ENCODE measurements around the gene TAS2R41. TPM values are rescaled to one million over a fixed set of nuclear protein-coding genes. Genes with fewer than 3 reads are reported as not detected.

The TAS2R41 gene
- total RNA-seq, 4 donors from 2014 or later = not detected

DNA sequence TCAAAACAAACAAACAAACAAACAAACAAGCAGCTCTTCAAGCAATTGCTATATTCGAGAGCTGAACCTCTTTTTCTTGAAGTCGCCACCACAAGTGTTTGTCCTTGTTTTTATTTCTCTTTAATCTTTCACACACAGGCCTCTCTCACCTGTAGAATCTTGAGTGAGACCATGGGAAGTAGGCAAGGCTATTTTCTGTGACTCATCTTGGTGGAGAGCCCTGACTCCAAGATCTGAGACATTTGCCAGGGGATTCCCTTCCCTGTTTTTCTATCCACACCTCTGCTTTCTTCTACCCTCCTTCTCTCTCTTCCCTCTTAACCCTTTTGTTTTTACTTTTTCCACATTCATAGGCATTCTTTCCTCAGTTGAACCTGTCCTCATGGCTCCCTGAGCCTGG, 42.4 kb upstream of the TAS2R41 start:
- no peak overlapping the region for H3K4me3 ChIP-seq
- 93 to 97% methylated on average over 2 of the region's 2 CpGs for WGBS, 2 donors
- TF ChIP-seq EP300 (IDR thresholded peaks at IDR 0.05) (no peak), POLR2A (IDR thresholded peaks at IDR 0.05) (no peak)
- TF ChIP-seq, protein P1, sequence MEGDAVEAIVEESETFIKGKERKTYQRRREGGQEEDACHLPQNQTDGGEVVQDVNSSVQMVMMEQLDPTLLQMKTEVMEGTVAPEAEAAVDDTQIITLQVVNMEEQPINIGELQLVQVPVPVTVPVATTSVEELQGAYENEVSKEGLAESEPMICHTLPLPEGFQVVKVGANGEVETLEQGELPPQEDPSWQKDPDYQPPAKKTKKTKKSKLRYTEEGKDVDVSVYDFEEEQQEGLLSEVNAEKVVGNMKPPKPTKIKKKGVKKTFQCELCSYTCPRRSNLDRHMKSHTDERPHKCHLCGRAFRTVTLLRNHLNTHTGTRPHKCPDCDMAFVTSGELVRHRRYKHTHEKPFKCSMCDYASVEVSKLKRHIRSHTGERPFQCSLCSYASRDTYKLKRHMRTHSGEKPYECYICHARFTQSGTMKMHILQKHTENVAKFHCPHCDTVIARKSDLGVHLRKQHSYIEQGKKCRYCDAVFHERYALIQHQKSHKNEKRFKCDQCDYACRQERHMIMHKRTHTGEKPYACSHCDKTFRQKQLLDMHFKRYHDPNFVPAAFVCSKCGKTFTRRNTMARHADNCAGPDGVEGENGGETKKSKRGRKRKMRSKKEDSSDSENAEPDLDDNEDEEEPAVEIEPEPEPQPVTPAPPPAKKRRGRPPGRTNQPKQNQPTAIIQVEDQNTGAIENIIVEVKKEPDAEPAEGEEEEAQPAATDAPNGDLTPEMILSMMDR (IDR thresholded peaks at IDR 0.05) = no peak

DNA sequence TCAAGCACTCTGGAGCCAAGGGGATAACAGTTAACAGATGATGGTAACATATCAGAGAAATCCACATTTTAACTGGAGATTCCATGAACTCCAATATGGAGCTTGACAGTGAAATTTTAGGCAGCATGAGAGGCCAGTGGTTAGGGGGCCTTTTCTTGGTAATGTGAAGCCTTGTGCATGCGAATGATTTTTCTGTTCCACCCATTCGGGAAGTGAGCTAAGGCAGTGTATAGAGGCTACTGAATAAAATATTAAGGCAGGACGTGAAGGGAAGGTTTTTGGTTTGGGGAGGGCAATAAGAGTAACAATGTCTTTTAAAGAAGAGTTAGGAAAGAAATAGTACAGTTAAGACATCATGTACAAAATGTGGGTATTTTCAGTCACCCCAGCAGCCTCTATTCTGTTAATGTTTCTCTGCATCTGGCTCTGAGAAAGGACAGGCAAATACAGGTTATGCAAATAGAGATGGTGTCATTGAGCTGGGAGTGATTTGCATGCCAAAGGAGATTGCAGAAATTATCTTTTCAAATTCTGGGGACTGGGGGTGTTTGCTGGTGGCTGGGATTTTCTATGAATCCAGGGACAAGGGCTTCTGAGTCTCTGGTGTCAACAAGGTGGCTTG, 41.2 kb upstream of the TAS2R41 start:
- WGBS, 2 donors = 83 to 84% methylated on average over 3 of the region's 3 CpGs
- H3K36me3 ChIP-seq = no peaks in the 10 kb centered on the region

More for the DNA sequence above, 42.4 kb upstream of the TAS2R41 start:
- H3K4me1 ChIP-seq = no peaks in the 10 kb centered on the region
- no peak for DNase-seq (ENCODE audit: low spot score in 2 of 2)
- H3K36me3 ChIP-seq = no peaks in the 10 kb centered on the region
- H3K27me3 ChIP-seq = no peaks in the 10 kb centered on the region
- H3K9me3 ChIP-seq = no peaks in the 10 kb centered on the region
- H3K27ac ChIP-seq = no peak overlapping the region

DNA sequence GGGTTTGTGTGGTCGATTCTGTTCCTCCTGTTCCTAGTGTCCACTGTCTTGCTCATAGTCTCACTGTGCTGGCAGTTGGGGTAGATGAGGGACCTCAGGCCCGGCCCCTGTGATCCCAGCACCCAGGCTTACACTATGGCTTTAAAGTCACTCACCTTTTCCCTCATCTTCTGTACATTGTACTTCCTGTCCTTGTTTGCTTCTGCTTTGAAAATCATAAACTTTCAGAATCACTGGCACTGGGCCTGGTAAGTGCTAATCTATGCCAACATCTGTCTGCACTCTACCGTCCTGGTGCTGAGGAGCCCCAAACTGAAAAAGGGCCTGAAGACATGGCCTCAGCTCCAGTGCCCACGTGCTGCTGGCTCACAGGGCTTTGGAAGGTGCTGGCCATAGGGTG, 40.1 kb upstream of the TAS2R41 start:
- 67 to 71% methylated on average over 4 of the region's 4 CpGs for WGBS, 2 donors
- Histone ChIP-seq H3K9me3 (no peaks in the 10 kb centered on the region), H3K27me3 (no peaks in the 10 kb centered on the region), H3K4me3 (no peak overlapping the region), H3K36me3 (no peaks in the 10 kb centered on the region), H3K4me1 (no peaks in the 10 kb centered on the region), H3K27ac (no peak overlapping the region)
- TF ChIP-seq, protein P1 (IDR thresholded peaks at IDR 0.05) = no peak
- TF ChIP-seq POLR2A (IDR thresholded peaks at IDR 0.05) = no peak
- no peak for TF ChIP-seq EP300 (IDR thresholded peaks at IDR 0.05)
- DNase-seq (ENCODE audit: low spot score in 2 of 2) = no peak

More for the DNA sequence above, 41.2 kb upstream of the TAS2R41 start:
- no peak overlapping the region for H3K4me3 ChIP-seq
- no peak for DNase-seq (ENCODE audit: low spot score in 2 of 2)
- TF ChIP-seq, protein P1 (IDR thresholded peaks at IDR 0.05) = no peak
- TF ChIP-seq POLR2A (IDR thresholded peaks at IDR 0.05) (no peak), EP300 (IDR thresholded peaks at IDR 0.05) (no peak)
- H3K9me3 ChIP-seq = no peaks in the 10 kb centered on the region
- H3K27me3 ChIP-seq = no peaks in the 10 kb centered on the region
- no peak overlapping the region for H3K27ac ChIP-seq
- H3K4me1 ChIP-seq = no peaks in the 10 kb centered on the region

DNA sequence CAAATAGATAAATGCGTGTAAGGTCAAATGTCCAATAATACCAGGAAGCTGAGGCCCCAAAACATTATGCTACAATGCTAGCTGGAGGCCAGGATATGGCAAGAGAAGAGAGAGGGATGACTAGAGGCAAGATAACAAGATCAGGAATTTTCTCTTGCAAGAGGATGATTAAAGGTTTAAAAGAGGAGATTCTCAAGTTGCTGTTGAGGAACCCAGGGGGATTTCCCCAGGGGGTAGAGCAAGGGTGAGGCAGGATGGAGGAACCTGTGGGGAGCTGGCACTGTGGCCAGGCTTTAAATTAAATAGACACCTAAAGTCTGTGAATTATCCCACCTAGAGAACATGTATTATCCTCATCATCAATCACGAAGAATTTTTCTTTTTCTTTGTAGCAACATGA, 37.8 kb upstream of the TAS2R41 start:
- H3K36me3 ChIP-seq = no peaks in the 10 kb centered on the region
- no peaks in the 10 kb centered on the region for H3K9me3 ChIP-seq
- H3K4me1 ChIP-seq = no peaks in the 10 kb centered on the region
- no peak overlapping the region for H3K4me3 ChIP-seq
- H3K27ac ChIP-seq = no peak overlapping the region
- WGBS, 2 donors = 92% methylated on average over 2 of the region's 2 CpGs
- no peak for TF ChIP-seq POLR2A (IDR thresholded peaks at IDR 0.05)
- no peak for TF ChIP-seq EP300 (IDR thresholded peaks at IDR 0.05)
- TF ChIP-seq, protein P1 (IDR thresholded peaks at IDR 0.05) = no peak
- H3K27me3 ChIP-seq = no peaks in the 10 kb centered on the region
- no peak for DNase-seq (ENCODE audit: low spot score in 2 of 2)

DNA sequence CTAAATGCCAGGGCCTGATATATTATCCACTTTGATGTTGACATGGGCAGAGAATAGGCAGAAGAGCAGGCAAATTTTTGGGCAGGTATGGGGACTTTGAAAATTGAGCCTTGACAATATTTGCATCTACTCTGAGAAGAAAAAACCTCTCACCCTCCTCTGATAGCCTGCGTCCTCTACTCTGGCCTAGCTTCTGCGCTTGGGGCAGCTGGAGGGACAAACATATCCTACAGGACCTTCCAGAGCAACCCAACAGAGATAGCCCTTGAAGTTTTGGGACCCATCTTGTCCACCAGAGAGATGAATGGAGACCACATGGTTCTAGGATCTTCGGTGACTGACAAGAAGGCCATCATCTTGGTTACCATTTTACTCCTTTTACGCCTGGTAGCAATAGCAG, 34.5 kb upstream of the TAS2R41 start, which contains the start of gene TAS2R60:
TSS of gene TAS2R60 (plus strand) at position 301 of the 400 bp plus-strand sequence. CDS start at position 301, 0 bp downstream.
- no peak for DNase-seq (ENCODE audit: low spot score in 2 of 2)
- 88 to 98% methylated on average over 4 of the region's 4 CpGs for WGBS, 2 donors

More for the DNA sequence above, 34.5 kb upstream of the TAS2R41 start, which contains the start of gene TAS2R60:
- H3K4me1 ChIP-seq = no peaks in the 10 kb centered on the region
- TF ChIP-seq EP300 (IDR thresholded peaks at IDR 0.05) = no peak
- TF ChIP-seq POLR2A (IDR thresholded peaks at IDR 0.05) = no peak
- TF ChIP-seq, protein P1 (IDR thresholded peaks at IDR 0.05) = no peak
- no peaks in the 10 kb centered on the region for H3K9me3 ChIP-seq
- no peak within 1 kb of the TSS for H3K27ac ChIP-seq
- no peaks in the 10 kb centered on the region for H3K27me3 ChIP-seq
- H3K36me3 ChIP-seq = no peaks in the 10 kb centered on the region
- no peak within 1 kb of the TSS for H3K4me3 ChIP-seq
